ENCODE data around the gene CLIP3.

GRCh38 chr19:36032251-36033104 lies at the start of gene CLIP3:
- TF ChIP-seq CTCF (IDR thresholded peaks at IDR 0.05; ENCODE audit: low read depth, low read length) (no peak), EZH2phosphoT487 (IDR thresholded peaks at IDR 0.05; ENCODE audit: low read depth) (no peak)

Data from OCI-LY3 (cell line).